GM18511 (cell line): ENCODE data around the gene HSPA5.
"Not testable (repeated sequence)": the region's sequence is repeated elsewhere in the genome, so short reads cannot be mapped to it uniquely, and the experiment has no call there.

Experiments
- ATAC-seq: cut with Tn5 transposase; IDR thresholded peaks from one replicate; pipeline ENCODE4 v1.9.1; 2021; ENCODE audit warnings: mild to moderate bottlenecking, moderate library complexity; ENCODE audit not compliant: unreplicated experiment

The HSPA5 gene

GRCh38 chr9:125243792-125244260 is 2.7 kb upstream of the HSPA5 start:
- no peak for ATAC-seq

GRCh38 chr9:125241863-125242739 is 958 bp upstream of the HSPA5 start:
- peak; percentile 14 for ATAC-seq

- no peak for ATAC-seq
Measured at GRCh38 chr9:125240649-125240999, 519 bp downstream of the HSPA5 start.

- no peak for ATAC-seq
Measured at GRCh38 chr9:125239631-125240597, 1.2 kb downstream of the HSPA5 start.

- no peak for ATAC-seq
Measured at GRCh38 chr9:125238915-125239446, 2.2 kb downstream of the HSPA5 start.

GRCh38 chr9:125238127-125238914 is 2.8 kb downstream of the HSPA5 start:
- ATAC-seq = no peak

GRCh38 chr9:125236520-125237159 is 4.5 kb downstream of the HSPA5 start:
- ATAC-seq = not testable (repeated sequence)

- no peak for ATAC-seq
Measured at GRCh38 chr9:125235804-125236519, 5.2 kb downstream of the HSPA5 start.

- ATAC-seq = not testable (repeated sequence)
Measured at GRCh38 chr9:125234099-125234498, 7.0 kb downstream of the HSPA5 start.

- ATAC-seq = no peak
Measured at GRCh38 chr9:125233678-125234077, 7.5 kb downstream of the HSPA5 start.

- ATAC-seq = no peak
Measured at GRCh38 chr9:125227761-125228160, 13.4 kb downstream of the HSPA5 start.

GRCh38 chr9:125224858-125225257 is 16.3 kb downstream of the HSPA5 start:
- ATAC-seq = not testable (repeated sequence)

- no peak for ATAC-seq
Measured at GRCh38 chr9:125218621-125219020, 22.5 kb downstream of the HSPA5 start.

GRCh38 chr9:125214186-125214585 is 27.0 kb downstream of the HSPA5 start:
- ATAC-seq = no peak

- ATAC-seq = no peak
Measured at GRCh38 chr9:125204477-125204876, 36.7 kb downstream of the HSPA5 start.

- no peak for ATAC-seq
Measured at GRCh38 chr9:125202846-125203618, 38.1 kb downstream of the HSPA5 start.

GRCh38 chr9:125200216-125201047 is 40.7 kb downstream of the HSPA5 start, which contains the start of gene RABEPK:
Gene RABEPK, plus strand, starts transcription at chr9:125200542. Its CDS starts 2,472 bp downstream, at chr9:125203014.
- ATAC-seq = peak; percentile 98

- ATAC-seq = not testable (repeated sequence)
Measured at GRCh38 chr9:125195591-125195990, 45.6 kb downstream of the HSPA5 start.
